GM23338 (cell line): ENCODE results near the gene MAPK4. TPM values are rescaled to one million over a fixed set of nuclear protein-coding genes. Genes with fewer than 3 reads are reported as not detected.

Experiments
- ATAC-seq: fragments of 200-7000 bp; cut with Tn5 transposase; 3 replicates; pipeline ENCODE4 v1.9.1; 2020
- DNase-seq: peaks from one replicate; pipeline ENCODE4 v3.0.0-alpha.2; 2015; ENCODE audit warnings: low spot score
- H2AFZ ChIP-seq: fragments of 200-600 bp; sonication (generic); 2 replicates; pipeline ENCODE4 v1.8.0; 2016; ENCODE audit warnings: antibody characterized with exemption, mild to moderate bottlenecking, moderate library complexity
- H3F3A ChIP-seq: fragments of 200-600 bp; sonication (generic); replicated peaks from 2 replicates; pipeline ENCODE4 v1.8.0; 2017; ENCODE audit warnings: antibody characterized with exemption, mixed run types, low read depth
- H3K27ac ChIP-seq: fragments of 200-600 bp; sonication (generic); 2 replicates; pipeline ENCODE4 v1.6.1; 2016; ENCODE audit warnings: low read depth
- H3K27me3 ChIP-seq: fragments of 200-600 bp; sonication (generic); 2 replicates; pipeline ENCODE4 v1.8.0; 2016; ENCODE audit warnings: mild to moderate bottlenecking, mixed run types, moderate library complexity; ENCODE audit not compliant: insufficient read depth
- H3K36me3 ChIP-seq: fragments of 200-600 bp; sonication (generic); 2 replicates; pipeline ENCODE4 v1.8.0; 2016; ENCODE audit warnings: mild to moderate bottlenecking; ENCODE audit not compliant: insufficient read depth
- H3K4me1 ChIP-seq: fragments of 200-600 bp; sonication (generic); 2 replicates; pipeline ENCODE4 v1.8.0; 2016; ENCODE audit warnings: mild to moderate bottlenecking, moderate library complexity; ENCODE audit not compliant: insufficient read depth
- H3K4me2 ChIP-seq: fragments of 200-600 bp; sonication (generic); 2 replicates; pipeline ENCODE4 v1.7.1; 2017; ENCODE audit warnings: mixed run types
- H3K4me3 ChIP-seq: fragments of 200-600 bp; sonication (generic); 2 replicates; pipeline ENCODE4 v1.6.1; 2016; ENCODE audit warnings: mixed run types
- H3K79me2 ChIP-seq: fragments of 200-600 bp; sonication (generic); replicated peaks from 2 replicates; pipeline ENCODE4 v1.8.0; 2017; ENCODE audit warnings: mild to moderate bottlenecking; ENCODE audit not compliant: insufficient read depth
- H3K9me2 ChIP-seq: fragments of 200-600 bp; sonication (generic); 2 replicates; pipeline ENCODE4 v1.8.0; 2017; ENCODE audit not compliant: insufficient read depth
- H4K20me1 ChIP-seq: fragments of 200-600 bp; sonication (generic); replicated peaks from 2 replicates; pipeline ENCODE4 v1.8.0; 2017; ENCODE audit warnings: mild to moderate bottlenecking; ENCODE audit not compliant: insufficient read depth
- H3K27ac Mint-ChIP-seq: 2 replicates; pipeline ENCODE4 v1.8.0; 2020; ENCODE audit warnings: inconsistent platforms, mild to moderate bottlenecking, moderate library complexity, mixed read lengths
- H3K27me3 Mint-ChIP-seq: 3 replicates; pipeline ENCODE4 v1.8.0; 2022; ENCODE audit warnings: low read depth, mild to moderate bottlenecking, moderate library complexity, mixed read lengths, inconsistent platforms; ENCODE audit not compliant: insufficient read depth, poor library complexity
- H3K36me3 Mint-ChIP-seq: 3 replicates; pipeline ENCODE4 v1.8.0; 2021; ENCODE audit warnings: low read depth, mild to moderate bottlenecking, inconsistent platforms, moderate library complexity, mixed read lengths
- H3K4me1 Mint-ChIP-seq: 3 replicates; pipeline ENCODE4 v1.8.0; 2020; ENCODE audit warnings: mild to moderate bottlenecking, inconsistent platforms, mixed read lengths
- H3K4me3 Mint-ChIP-seq: 3 replicates; pipeline ENCODE4 v1.8.0; 2021; ENCODE audit warnings: moderate library complexity, mild to moderate bottlenecking, inconsistent platforms, mixed read lengths
- H3K9me3 Mint-ChIP-seq: 3 replicates; pipeline ENCODE4 v1.8.0; 2020; ENCODE audit warnings: moderate library complexity, mild to moderate bottlenecking, inconsistent platforms, mixed read lengths
- CREB1 ChIP-seq: fragments of 250-450 bp; sonication (Bioruptor Pico); IDR thresholded peaks from 2 replicates; pipeline ENCODE4 v1.5.0; 2020; ENCODE audit warnings: low read depth, mild to moderate bottlenecking, moderate library complexity
- EZH2 ChIP-seq: fragments of 200-600 bp; sonication (generic); IDR thresholded peaks from one replicate; pipeline ENCODE4 v1.8.0; 2017; ENCODE audit warnings: antibody characterized with exemption, mild to moderate bottlenecking, low read depth; ENCODE audit not compliant: unreplicated experiment
- EZH2phosphoT487 ChIP-seq: fragments of 200-600 bp; sonication (generic); IDR thresholded peaks from one replicate; pipeline ENCODE4 v1.8.1; 2018; ENCODE audit warnings: antibody characterized with exemption; ENCODE audit not compliant: unreplicated experiment
- JUNB ChIP-seq: IDR thresholded peaks from one replicate; pipeline ENCODE4 v1.6.1; 2016; ENCODE audit warnings: antibody characterized with exemption; ENCODE audit not compliant: unreplicated experiment
- POLR2AphosphoS5 ChIP-seq: IDR thresholded peaks from 2 replicates; pipeline ENCODE4 v1.6.1; 2016; ENCODE audit warnings: antibody characterized with exemption, low read depth
- REST ChIP-seq: IDR thresholded peaks from one replicate; pipeline ENCODE4 v1.6.1; 2018; ENCODE audit warnings: antibody characterized with exemption; ENCODE audit not compliant: unreplicated experiment
- STAT1 ChIP-seq: IDR thresholded peaks from one replicate; pipeline ENCODE4 v1.6.1; 2016; ENCODE audit warnings: antibody characterized with exemption; ENCODE audit not compliant: unreplicated experiment
- ZNF114 ChIP-seq: fragments of 250-450 bp; sonication (Bioruptor Pico); IDR thresholded peaks from 2 replicates; pipeline ENCODE4 v1.5.0; 2020; ENCODE audit warnings: mild to moderate bottlenecking, moderate library complexity
- ZNF331 ChIP-seq: fragments of 250-450 bp; sonication (Bioruptor Pico); IDR thresholded peaks from 2 replicates; pipeline ENCODE4 v1.5.0; 2020; ENCODE audit warnings: low read depth, mild to moderate bottlenecking, moderate library complexity
- polyA plus RNA-seq: library from polyadenylated mRNA; unstranded; fragments of >200 nt; fragmentation: Nextera tagmentation; extraction: Ambion mirVana; gene quantifications from 2 replicates; pipeline ENCODE4 v1.2.1, GENCODE V29; 2016
- total RNA-seq: library from RNA; depleted of rRNA; stranded (reverse); fragments of >200 nt; shearing (Covaris generic); gene quantifications from 2 replicates; pipeline ENCODE4 v1.2.3, GENCODE V29; 2014
- TF ChIP-seq, protein P1 (sequence below): IDR thresholded peaks from 2 replicates; pipeline ENCODE4 v1.6.1; 2016; ENCODE audit warnings: antibody characterized with exemption
- TF ChIP-seq, protein P2 (sequence below): fragments of 250-450 bp; sonication (Bioruptor Pico); IDR thresholded peaks from 2 replicates; pipeline ENCODE4 v1.5.0; 2020; ENCODE audit warnings: mild to moderate bottlenecking, moderate library complexity

The MAPK4 gene
- total and polyA plus RNA-seq, 2 experiments from 2014 or later, result 1.3 to 4.4 TPM

DNA sequence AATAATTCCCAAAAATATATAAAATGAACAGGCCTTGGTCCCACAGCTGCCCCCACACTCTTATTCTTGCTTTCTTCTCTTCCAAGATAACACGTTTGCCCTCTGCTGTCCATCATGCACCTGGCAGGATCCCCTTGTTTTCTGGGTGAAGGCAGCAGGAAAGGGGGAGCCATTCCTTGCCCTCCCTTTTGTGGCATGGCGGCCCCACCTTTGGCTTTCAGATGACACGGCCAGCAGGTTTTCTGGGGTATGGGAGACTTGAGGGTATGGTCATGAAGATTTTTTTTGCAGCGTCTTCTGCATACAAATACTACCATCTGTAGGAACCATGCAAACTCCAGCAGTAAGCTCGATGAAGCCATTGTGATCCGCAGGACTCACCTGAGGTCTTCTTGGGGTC, 118.8 kb downstream of the MAPK4 start:
- H3K4me1 Mint-ChIP-seq, result no peaks in the 10 kb centered on the region; the same call in 2 of the 3 replicates
- DNase-seq, result no peak

More for the DNA sequence above, 118.8 kb downstream of the MAPK4 start:
- Histone ChIP-seq H3K27ac (no peak overlapping the region), H3K4me2 (no peak overlapping the region), H4K20me1 (no peaks in the 10 kb centered on the region), H3K4me1 (no peaks in the 10 kb centered on the region), H2AFZ (no peak overlapping the region), H3K4me3 (no peak overlapping the region), H3K9me2 (0 out of 2 replicates have a peak, but pooled peaks cover 5% of the 10 kb centered on the region), H3K27me3 (no peaks in the 10 kb centered on the region), H3K36me3 (no peaks in the 10 kb centered on the region), H3K79me2 (no peaks in the 10 kb centered on the region), H3F3A (no peaks in the 10 kb centered on the region)
- Mint-ChIP-seq H3K36me3 (peaks cover 12% of the 10 kb centered on the region; the same call in 2 of the 3 replicates), H3K4me3 (no peak overlapping the region), H3K9me3 (peaks cover 14% of the 10 kb centered on the region), H3K27ac (no peak overlapping the region), H3K27me3 (peaks cover 3% of the 10 kb centered on the region)
- ATAC-seq, result no peak
- TF ChIP-seq POLR2AphosphoS5 (no peak), ZNF114 (CRISPR knock-in tag) (no peak), REST (no peak), JUNB (no peak), CREB1 (CRISPR knock-in tag) (no peak), STAT1 (no peak), EZH2phosphoT487 (no peak), ZNF331 (CRISPR knock-in tag) (no peak), EZH2 (no peak)
- TF ChIP-seq, protein P1, sequence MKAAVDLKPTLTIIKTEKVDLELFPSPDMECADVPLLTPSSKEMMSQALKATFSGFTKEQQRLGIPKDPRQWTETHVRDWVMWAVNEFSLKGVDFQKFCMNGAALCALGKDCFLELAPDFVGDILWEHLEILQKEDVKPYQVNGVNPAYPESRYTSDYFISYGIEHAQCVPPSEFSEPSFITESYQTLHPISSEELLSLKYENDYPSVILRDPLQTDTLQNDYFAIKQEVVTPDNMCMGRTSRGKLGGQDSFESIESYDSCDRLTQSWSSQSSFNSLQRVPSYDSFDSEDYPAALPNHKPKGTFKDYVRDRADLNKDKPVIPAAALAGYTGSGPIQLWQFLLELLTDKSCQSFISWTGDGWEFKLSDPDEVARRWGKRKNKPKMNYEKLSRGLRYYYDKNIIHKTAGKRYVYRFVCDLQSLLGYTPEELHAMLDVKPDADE, result no peak
- TF ChIP-seq, protein P2, sequence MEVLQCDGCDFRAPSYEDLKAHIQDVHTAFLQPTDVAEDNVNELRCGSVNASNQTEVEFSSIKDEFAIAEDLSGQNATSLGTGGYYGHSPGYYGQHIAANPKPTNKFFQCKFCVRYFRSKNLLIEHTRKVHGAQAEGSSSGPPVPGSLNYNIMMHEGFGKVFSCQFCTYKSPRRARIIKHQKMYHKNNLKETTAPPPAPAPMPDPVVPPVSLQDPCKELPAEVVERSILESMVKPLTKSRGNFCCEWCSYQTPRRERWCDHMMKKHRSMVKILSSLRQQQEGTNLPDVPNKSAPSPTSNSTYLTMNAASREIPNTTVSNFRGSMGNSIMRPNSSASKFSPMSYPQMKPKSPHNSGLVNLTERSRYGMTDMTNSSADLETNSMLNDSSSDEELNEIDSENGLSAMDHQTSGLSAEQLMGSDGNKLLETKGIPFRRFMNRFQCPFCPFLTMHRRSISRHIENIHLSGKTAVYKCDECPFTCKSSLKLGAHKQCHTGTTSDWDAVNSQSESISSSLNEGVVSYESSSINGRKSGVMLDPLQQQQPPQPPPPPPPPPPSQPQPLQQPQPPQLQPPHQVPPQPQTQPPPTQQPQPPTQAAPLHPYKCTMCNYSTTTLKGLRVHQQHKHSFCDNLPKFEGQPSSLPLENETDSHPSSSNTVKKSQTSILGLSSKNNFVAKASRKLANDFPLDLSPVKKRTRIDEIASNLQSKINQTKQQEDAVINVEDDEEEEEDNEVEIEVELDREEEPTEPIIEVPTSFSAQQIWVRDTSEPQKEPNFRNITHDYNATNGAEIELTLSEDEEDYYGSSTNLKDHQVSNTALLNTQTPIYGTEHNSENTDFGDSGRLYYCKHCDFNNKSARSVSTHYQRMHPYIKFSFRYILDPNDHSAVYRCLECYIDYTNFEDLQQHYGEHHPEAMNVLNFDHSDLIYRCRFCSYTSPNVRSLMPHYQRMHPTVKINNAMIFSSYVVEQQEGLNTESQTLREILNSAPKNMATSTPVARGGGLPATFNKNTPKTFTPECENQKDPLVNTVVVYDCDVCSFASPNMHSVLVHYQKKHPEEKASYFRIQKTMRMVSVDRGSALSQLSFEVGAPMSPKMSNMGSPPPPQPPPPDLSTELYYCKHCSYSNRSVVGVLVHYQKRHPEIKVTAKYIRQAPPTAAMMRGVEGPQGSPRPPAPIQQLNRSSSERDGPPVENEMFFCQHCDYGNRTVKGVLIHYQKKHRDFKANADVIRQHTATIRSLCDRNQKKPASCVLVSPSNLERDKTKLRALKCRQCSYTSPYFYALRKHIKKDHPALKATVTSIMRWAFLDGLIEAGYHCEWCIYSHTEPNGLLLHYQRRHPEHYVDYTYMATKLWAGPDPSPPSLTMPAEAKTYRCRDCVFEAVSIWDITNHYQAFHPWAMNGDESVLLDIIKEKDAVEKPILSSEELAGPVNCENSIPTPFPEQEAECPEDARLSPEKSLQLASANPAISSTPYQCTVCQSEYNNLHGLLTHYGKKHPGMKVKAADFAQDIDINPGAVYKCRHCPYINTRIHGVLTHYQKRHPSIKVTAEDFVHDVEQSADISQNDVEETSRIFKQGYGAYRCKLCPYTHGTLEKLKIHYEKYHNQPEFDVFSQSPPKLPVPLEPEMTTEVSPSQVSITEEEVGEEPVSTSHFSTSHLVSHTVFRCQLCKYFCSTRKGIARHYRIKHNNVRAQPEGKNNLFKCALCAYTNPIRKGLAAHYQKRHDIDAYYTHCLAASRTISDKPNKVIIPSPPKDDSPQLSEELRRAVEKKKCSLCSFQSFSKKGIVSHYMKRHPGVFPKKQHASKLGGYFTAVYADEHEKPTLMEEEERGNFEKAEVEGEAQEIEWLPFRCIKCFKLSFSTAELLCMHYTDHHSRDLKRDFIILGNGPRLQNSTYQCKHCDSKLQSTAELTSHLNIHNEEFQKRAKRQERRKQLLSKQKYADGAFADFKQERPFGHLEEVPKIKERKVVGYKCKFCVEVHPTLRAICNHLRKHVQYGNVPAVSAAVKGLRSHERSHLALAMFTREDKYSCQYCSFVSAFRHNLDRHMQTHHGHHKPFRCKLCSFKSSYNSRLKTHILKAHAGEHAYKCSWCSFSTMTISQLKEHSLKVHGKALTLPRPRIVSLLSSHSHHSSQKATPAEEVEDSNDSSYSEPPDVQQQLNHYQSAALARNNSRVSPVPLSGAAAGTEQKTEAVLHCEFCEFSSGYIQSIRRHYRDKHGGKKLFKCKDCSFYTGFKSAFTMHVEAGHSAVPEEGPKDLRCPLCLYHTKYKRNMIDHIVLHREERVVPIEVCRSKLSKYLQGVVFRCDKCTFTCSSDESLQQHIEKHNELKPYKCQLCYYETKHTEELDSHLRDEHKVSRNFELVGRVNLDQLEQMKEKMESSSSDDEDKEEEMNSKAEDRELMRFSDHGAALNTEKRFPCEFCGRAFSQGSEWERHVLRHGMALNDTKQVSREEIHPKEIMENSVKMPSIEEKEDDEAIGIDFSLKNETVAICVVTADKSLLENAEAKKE (CRISPR knock-in tag), result no peak
